T-helper 2 cell (primary cell): ENCODE results near the gene TMEM214.
"Not testable (repeated sequence)": the region's sequence is repeated elsewhere in the genome, so short reads cannot be mapped to it uniquely, and the experiment has no call there.

Experiments
- DNase-seq, 5 experiments: peaks; one replicate each; pipeline versions ENCODE4 v3.0.0 to v3.0.0-alpha.2; 2012 to 2022

The TMEM214 gene

DNA sequence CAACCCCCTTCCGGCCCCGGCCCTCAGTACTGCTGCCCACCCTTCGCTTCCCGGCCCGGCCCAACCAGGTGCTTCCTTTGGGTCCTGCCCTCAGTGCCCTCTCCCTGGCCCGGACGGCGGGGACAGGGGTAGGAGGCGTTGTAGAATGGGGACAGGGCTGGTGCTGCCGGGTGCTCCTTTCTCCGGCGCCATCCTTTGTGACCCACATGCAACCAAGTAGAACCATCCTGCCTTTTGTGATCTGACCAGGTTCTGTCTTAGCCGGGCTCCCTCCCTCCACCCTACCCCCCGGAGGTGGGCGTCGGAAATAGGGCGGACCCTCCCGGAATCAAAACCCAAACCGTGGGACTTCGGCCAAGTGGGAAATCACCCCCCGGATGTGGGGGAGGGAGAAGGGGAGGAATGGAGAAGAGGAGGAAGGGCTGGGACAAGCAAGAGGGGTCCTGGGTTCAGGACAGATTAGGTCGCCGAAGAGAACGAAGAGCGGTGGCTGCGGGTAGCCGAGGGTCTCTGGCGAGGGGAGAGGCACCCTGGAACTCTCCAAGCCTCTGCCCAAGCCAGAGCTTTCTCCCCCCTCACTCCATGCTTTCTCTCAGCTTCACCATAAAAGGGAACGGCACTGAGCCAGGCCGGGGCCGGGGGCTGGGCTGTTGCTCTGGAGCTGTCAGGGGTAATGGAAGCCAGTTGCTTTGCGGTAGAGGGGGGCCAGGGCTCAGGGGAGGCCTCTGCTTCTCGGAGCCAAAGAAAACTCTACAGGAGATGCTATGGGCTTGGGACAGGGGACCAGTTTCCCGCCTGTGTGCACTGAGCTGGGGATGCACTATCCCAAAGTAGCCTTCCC, 39.4 kb downstream of the TMEM214 start:
- peak in 2 of 5 experiments; percentile 18 to 40 for DNase-seq

DNA sequence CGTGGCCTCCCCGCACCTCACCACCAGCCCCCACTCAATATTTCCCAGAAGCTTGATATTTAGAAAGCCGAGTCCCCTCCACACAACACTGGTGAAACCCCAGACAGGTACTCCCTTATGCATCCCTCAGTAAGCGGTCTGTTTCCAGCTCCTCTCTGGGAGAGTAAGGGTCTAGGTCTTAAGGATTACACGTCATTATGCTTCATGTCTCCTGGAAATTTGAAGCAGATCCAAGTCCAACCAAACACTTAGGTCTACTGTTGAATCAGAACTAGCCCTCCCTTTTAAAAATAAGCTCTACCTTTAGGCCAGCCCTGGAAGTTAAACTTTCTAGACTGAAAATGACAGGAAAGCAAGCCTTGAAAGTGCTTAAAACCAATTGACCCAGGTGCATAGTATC, 40.2 kb downstream of the TMEM214 start:
- no peak for DNase-seq

DNA sequence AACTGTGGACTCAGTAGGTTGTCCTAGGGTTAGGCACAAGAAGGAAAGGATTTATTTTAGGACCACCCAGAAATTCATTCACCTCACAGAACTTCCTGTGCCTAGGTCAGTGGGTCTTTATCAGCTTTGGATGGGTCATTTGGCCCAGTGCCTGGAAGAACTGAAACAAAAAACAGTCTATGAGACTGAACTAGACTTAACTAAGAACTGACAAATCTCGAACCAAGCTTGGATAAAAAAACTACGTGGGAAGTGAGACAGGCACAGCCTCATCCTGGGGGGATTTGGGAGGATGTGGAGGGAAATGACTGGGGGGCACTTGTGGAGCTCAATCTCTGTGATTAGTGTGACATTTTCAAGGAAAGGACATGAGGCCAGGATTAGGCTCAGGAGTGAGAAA, 41.0 kb downstream of the TMEM214 start:
- no peak for DNase-seq

DNA sequence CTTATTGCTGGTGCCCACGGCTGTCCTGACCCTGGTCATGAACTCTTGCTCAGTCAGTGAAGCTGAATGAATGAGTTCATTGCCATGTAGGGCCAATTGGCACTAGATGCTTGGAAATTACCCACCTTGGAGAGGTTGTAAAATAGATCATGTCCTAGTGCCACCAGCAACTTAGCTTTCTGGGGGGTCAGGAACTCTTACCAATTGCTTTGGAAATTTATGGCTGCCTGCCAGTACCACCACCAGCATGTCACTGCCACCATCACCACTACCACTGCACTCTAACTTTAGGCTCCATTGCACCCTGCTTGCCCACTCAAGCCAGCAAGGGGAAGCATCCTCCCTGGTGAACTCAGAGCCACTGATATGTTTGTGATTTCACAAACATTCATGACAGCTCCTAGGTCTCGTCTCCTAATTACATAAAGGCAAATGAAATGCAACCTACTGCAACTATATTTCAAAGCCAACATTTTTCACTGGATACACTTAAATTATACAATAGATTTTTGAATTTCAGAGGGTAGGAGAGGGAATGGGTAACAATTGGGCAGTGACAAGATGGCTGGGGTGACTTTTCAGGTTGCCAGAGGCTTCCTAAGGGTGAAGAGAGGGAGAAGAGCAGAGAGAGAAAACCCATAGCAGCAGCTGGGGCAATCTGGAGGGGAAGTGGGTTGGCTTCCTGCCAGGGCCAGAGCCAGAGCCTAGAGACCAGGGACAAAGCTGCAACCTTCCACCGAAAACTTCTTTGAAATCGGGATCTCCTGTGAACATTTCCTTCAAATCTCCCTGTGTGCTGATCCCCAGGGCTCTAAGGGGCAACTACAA, 42.2 kb downstream of the TMEM214 start:
- DNase-seq = peak in 3 of 5 experiments; percentile 41 to 76 (median 44)

DNA sequence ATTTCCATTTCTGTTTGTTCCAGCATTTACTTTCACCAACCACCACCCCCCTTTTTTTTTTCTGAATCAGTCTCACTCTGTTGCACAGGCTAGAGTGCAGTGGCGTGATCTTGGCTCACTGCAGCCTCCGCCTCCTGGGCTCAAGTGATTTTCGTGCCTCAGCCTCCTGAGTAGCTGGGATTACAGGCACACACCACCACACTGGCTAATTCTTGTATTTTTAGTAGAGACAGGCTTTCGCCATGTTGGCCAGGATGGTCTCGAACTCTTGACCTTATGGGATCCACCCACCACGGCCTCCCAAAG, 42.8 kb downstream of the TMEM214 start:
- not testable (repeated sequence) for DNase-seq

DNA sequence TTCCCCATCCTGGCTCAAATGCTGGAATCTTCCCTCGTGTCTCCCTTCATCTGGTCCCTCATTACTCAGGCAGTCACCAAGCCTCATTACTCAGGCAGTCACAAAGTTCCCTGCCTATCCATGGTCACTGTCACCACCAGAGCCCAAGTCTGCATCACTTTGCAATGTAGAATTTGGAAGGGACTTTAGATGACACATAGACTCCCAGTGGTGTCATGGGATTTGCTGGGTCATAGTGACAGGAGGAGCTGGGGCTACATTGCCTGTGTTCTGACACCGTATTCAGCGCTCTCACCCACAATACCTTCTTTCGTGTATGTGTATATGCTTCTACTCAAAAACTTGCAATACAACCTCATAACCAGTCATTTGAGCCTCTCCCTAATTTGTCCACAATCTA, 43.6 kb downstream of the TMEM214 start:
- no peak for DNase-seq

DNA sequence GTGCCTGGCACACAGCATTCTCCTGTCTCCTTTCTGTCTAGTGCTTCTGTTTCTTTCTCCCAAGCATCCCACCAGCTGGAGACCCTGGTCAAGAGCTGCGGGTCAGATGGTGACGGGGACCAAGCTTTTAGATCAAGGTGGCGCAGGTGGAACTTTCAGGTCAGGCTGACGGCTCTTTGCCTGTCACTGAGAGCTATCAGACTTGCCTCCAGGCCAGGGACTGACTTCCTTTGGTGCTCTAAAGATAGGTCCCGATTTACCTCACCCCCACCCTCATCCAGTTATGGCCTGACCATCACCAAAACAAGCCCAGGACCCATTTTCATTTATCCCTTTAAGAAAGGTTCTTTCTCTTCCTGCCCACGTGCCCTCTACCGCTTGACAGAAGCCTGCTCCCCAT, 44.5 kb downstream of the TMEM214 start:
- DNase-seq = no peak

DNA sequence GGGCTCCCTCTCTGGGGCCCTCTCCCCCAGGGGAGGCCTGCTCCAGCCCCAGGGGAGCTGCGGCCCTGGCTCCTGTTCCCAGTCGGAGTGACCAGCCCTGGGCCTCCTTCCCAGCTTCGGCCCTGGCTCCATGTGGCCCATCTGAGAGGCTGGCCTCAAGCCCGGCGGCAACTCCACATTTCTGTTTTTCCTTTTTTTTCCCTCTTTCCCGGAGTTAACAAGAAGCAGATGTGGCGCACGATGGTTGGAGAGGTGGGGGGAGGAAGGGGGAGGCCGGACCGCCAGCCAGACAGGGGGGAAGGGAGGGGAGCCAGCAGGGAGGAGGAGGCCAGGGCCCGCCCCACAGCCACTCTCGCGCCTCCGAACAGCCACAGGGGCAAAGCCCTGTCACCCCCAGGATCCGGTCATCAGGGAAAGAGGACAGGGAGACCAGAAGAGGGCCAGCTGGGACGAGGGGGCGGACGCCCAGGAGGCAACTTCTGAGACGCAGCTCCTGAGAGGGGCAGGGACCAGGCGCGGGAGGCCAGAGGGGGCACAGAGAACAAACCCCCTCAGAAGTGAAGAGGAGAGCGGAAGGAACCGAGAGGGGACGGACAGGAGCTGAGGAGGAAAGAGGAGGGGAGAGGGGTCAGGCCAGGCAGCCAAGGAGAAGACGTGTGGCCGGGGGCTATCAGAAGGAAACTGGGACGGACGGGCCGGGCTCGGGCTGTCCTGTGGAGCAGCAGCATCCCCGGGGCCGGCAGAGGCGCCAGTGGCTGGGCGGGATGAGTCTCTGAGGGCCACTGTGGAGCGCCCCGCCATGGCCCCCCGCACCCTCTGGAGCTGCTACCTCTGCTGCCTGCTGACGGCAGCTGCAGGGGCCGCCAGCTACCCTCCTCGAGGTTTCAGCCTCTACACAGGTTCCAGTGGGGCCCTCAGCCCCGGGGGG, 45.8 kb downstream of the TMEM214 start, which contains the start of gene EMILIN1:
TSS of gene EMILIN1 (plus strand) at position 349 of the 928 bp plus-strand sequence. CDS start at position 800, 451 bp downstream.
- no peak for DNase-seq

DNA sequence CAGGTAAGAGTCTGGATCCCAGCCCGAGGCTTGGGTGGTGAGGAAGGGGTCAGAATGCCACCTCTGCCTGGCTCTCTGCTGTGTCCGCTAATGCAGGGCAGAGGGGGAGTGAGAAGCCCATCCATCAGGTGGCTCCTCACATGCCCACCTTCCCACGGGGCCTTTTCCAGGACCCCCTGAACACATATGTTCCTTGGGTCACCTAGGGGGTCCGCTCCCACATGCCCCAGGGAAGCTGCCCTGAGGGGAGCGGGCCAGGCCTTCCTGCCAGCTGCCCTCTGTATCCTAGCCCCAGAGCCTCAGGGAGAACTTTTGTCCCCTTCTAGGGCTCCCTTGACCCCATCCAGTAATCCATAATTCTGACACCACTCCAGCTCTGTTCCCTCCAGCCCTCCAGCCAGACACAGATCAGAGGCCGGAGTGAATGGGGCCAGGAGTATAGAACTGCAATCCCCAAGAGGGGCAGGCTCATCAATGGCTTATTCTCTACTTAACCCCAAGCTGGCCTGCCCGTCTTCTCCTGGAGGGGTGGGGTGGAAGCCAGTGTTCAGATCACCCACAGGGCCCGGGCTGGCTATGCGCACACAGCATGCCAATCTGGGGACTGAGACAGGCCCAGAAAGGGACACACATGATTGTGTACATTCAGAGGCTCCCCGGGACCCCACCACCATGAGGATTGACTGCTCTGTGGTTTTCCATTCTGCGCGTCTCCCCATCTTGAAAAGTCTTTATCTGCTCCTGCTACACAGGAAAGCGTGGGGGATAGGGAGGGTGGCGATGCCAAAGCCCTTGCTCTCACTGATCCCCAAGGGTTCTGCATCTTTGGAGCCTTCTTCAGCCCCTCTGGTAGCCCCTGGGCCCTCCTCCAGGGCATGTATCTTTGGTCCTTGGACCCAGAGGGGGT, 46.7 kb downstream of the TMEM214 start:
- no peak for DNase-seq

DNA sequence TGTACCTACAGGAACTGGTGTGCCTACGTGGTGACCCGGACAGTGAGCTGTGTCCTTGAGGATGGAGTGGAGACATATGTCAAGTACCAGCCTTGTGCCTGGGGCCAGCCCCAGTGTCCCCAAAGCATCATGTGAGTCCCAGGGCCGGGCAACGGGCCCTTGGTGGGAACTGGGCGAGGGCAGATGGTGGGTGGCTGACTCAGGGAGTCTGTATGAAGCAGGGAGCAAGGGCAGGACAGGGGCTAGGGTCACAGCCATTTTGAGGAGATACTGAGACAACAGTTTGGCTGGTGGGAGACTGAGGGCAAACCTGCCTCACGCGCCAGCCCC, 47.3 kb downstream of the TMEM214 start:
- DNase-seq = no peak

DNA sequence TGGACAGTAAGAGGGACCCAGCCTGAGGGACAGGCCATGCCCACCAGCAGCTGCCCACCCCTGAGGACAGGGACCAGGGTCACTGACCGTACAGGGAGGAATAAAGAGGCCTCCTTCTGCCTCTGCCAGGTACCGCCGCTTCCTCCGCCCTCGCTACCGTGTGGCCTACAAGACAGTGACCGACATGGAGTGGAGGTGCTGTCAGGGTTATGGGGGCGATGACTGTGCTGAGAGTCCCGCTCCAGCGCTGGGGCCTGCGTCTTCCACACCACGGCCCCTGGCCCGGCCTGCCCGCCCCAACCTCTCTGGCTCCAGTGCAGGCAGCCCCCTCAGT, 47.8 kb downstream of the TMEM214 start:
- no peak for DNase-seq

DNA sequence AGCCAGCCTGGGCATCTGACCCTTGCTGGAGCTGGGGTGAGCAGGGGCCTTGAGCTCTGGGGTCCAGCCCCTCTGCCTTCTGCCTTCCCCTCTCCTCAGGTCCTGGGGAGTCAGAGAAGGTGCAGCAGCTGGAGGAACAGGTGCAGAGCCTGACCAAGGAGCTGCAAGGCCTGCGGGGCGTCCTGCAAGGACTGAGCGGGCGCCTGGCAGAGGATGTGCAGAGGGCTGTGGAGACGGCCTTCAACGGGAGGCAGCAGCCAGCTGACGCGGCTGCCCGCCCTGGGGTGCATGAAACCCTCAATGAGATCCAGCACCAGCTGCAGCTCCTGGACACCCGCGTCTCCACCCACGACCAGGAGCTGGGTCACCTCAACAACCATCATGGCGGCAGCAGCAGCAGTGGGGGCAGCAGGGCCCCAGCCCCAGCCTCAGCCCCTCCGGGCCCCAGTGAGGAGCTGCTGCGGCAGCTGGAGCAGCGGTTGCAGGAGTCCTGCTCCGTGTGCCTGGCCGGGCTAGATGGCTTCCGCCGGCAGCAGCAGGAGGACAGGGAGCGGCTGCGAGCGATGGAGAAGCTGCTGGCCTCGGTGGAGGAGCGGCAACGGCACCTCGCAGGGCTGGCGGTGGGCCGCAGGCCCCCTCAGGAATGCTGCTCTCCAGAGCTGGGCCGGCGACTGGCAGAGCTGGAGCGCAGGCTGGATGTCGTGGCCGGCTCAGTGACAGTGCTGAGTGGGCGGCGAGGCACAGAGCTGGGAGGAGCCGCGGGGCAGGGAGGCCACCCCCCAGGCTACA, 49.4 kb downstream of the TMEM214 start:
- no peak for DNase-seq

DNA sequence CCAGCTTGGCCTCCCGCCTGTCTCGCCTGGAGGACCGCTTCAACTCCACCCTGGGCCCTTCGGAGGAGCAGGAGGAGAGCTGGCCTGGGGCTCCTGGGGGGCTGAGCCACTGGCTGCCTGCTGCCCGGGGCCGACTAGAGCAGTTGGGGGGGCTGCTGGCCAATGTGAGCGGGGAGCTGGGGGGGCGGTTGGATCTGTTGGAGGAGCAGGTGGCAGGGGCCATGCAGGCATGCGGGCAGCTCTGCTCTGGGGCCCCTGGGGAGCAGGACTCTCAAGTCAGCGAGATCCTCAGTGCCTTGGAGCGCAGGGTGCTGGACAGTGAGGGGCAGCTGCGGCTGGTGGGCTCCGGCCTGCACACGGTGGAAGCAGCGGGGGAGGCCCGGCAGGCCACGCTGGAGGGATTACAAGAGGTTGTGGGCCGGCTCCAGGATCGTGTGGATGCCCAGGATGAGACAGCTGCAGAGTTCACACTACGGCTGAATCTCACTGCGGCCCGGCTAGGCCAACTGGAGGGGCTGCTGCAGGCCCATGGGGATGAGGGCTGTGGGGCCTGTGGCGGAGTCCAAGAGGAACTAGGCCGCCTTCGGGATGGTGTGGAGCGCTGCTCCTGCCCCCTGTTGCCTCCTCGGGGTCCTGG, 50.1 kb downstream of the TMEM214 start:
- no peak for DNase-seq

DNA sequence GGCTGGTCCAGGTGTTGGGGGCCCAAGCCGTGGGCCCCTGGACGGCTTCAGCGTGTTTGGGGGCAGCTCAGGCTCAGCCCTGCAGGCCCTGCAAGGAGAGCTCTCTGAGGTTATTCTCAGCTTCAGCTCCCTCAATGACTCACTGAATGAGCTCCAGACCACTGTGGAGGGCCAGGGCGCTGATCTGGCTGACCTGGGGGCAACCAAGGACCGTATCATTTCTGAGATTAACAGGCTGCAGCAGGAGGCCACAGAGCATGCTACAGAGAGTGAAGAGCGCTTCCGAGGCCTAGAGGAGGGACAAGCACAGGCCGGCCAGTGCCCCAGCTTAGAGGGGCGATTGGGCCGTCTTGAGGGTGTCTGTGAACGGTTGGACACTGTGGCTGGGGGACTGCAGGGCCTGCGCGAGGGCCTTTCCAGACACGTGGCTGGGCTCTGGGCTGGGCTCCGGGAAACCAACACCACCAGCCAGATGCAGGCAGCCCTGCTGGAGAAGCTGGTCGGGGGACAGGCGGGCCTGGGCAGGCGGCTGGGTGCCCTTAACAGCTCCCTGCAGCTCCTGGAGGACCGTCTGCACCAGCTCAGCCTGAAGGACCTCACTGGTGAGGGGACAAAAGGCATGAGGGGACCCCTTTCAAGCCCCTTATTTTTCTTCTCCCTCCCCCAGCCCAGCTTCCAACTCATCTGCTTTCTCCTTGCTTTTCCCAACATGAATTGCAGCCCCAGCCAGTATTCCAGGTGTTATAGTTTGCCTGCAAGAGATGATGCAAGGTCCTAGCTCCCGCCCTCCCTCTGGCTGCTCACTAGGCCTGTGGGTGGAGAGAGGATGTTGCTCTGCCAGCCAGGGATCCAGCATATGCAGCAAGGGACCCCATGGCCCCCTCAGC, 50.9 kb downstream of the TMEM214 start:
- no peak for DNase-seq

DNA sequence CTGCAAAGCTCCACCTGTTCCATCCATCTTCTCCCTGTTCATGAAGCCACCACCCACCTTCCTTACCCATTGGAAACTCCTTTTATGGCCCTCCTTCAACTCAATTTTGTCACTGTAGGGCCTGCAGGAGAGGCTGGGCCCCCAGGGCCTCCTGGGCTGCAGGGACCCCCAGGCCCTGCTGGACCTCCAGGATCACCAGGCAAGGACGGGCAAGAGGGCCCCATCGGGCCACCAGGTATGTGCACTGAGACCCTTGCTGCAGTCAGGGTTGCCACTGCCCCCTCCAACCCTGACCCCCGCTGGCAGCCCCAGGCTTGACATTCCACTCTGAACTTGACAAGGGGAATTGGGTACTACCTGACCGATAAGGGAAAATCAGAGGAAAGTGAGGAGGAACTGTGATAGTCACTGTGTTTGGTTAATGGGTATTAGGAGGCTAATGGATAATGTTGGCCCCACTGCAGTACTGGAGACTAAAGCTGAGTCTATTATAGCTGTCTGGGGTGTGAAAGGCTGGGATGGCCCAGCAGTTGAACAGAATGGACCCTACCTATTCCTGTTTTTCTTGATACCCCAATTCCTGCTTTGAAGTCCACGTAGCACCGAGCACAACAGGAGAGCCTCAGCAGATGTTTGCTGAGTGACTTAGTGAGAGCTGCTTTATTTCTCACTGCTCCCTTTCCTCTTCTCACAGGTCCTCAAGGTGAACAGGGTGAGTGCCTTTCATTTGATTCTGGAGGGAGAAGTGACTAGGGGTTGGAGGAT, 51.7 kb downstream of the TMEM214 start:
- no peak for DNase-seq

DNA sequence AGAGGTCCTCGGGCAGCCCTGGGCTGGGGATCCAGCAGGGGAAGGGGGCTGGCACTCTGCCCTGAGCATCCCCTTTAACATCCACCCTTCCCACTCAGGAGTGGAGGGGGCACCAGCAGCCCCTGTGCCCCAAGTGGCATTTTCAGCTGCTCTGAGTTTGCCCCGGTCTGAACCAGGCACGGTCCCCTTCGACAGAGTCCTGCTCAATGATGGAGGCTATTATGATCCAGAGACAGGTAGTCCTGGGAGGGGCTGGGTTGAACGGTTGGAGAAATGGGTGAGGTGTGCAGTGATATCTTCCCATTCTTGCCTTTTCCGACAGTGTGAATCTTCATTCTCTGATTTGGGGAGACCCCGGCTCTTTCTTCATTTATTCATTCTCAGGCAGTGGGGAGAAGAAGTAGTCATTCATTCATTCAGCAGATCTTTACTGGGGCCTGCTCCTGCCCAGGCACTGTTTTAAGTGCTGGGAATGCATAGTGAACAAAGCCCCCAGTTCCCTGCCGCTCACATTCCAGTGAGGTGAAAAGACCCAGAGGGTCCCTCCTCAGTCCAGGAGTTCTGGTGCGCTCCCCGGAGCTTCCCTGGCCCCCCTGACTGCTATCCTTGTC, 52.4 kb downstream of the TMEM214 start:
- DNase-seq = no peak

DNA sequence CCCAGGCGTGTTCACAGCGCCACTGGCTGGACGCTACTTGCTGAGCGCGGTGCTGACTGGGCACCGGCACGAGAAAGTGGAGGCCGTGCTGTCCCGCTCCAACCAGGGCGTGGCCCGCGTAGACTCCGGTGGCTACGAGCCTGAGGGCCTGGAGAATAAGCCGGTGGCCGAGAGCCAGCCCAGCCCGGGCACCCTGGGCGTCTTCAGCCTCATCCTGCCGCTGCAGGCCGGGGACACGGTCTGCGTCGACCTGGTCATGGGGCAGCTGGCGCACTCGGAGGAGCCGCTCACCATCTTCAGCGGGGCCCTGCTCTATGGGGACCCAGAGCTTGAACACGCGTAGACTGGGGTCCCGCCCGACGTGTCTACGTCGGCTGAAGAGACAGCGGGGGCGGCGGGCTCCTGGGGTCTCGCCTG, 52.9 kb downstream of the TMEM214 start:
- peak in 1 of 5 experiments; percentile 51 for DNase-seq

DNA sequence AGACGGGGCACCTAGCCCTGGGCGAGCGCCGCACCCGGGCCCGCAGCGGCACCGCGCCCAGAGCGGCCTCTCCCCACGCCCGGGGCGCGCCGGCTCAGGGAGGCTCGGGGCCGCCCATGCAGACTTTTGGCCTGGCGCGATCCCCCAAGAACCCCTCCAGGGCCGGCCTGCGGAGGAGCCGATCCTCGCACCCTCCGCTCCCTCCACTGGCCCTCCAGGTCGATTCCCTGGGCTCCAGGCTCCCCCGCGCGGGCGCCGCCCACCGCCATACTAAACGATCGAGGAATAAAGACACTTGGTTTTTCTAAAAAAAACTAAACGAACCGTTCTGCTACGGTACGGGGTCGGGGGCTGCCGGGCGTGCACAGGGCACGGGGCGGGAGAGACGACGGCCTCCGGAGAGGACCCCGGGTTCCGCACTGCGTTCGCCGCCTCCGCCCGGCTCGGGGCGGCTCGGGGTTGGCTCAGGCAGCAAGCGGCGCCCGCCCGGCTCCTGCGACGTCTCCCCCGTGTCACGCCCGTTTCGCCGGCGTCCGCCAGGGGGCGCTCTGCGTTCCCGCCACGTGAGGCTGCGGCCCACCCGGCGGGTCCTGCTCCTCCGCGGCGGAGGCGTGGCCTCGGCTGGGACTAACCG, 53.4 kb downstream of the TMEM214 start:
- peak; percentile 95 to 98 (median 97) for DNase-seq
